HCT116 (cell line): Measurements from ENCODE around the gene HOXA13. TPM values are rescaled to one million over a fixed set of nuclear protein-coding genes. Genes with fewer than 3 reads are reported as not detected.
A peak's percentile ranks its signal among the peaks of the same experiment; 100 is the strongest.

ENCODE experiments used
- ATAC-seq: fragments of 200-7000 bp; cut with Tn5 transposase; 2 replicates; pipeline ENCODE4 v1.9.1; 2020; ENCODE audit warnings: mild to moderate bottlenecking, moderate library complexity
- BruUV-seq: library from RNA; stranded (reverse); fragments of 400-500 nt; replicated peaks from 2 replicates; lab custom pipeline; 2021; lab: Mats Ljungman, UMichigan
- CTCF ChIA-PET: fragments of 300-600 bp; sonication (Branson Sonifier 250); formaldehyde crosslinking; loops from one replicate; lab custom pipeline; 2021; ENCODE audit warnings: antibody characterized with exemption; lab: Charles Lee
- POLR2A ChIA-PET: fragments of 300-600, 350-600 bp; sonication (Branson Sonifier 250); formaldehyde crosslinking; loops from one replicate; lab custom pipeline; 2021; ENCODE audit warnings: antibody characterized with exemption; lab: Charles Lee
- RAD21 ChIA-PET, 2 experiments: fragments of 300-600 bp; sonication (Branson Sonifier 250); formaldehyde crosslinking; loops; one replicate each; lab custom pipeline; 2023; ENCODE audit warnings: low total read pairs in 2 of 2; ENCODE audit not compliant: uncharacterized antibody in 2 of 2, unreplicated experiment in 2 of 2, low non-redundant PET in 1 of 2; lab: Charles Lee
- DNase-seq: peaks from one replicate; pipeline ENCODE4 v3.0.0-alpha.2; 2010; ENCODE audit warnings: low read depth, low spot score
- H2AFZ ChIP-seq: fragments of 200-600 bp; shearing (Covaris generic), sonication (generic); 2 replicates; pipeline ENCODE4 v1.6.1; 2017; ENCODE audit warnings: low read depth, mixed run types, mixed read lengths, antibody characterized with exemption, low read length; ENCODE audit not compliant: poor library complexity, severe bottlenecking
- H3K27ac ChIP-seq: 2 replicates; pipeline ENCODE4 v1.5.1; 2012; ENCODE audit warnings: low read depth, low read length
- H3K27me3 ChIP-seq: fragments of 200-600 bp; sonication (generic); 2 replicates; pipeline ENCODE4 v1.6.1; 2016; ENCODE audit warnings: mixed run types, low read length, mixed read lengths; ENCODE audit not compliant: insufficient read depth
- H3K36me3 ChIP-seq, 2 experiments: fragments of 200-500 bp in 1 of 2; fragments of 200-600 bp in 1 of 2; sonication (Bioruptor generic) in 1 of 2; sonication (generic) in 1 of 2; 2 replicates each; pipeline versions ENCODE4 v1.5.1 to v1.6.1; 2014 to 2016; ENCODE audit warnings: low read length in 2 of 2, inconsistent platforms in 1 of 2, mixed read lengths in 1 of 2, mixed run types in 1 of 2; ENCODE audit not compliant: insufficient read depth in 2 of 2, control insufficient read depth in 1 of 2
- H3K4me1 ChIP-seq, 2 experiments: fragments of 200-600 bp in 1 of 2; sonication (generic) in 1 of 2; 2 replicates each; pipeline versions ENCODE4 v1.5.1 to v1.6.1; 2012 to 2017; ENCODE audit warnings: low read length in 2 of 2, inconsistent platforms in 1 of 2, mild to moderate bottlenecking in 1 of 2, mixed read lengths in 1 of 2, mixed run types in 1 of 2, moderate library complexity in 1 of 2; ENCODE audit not compliant: insufficient read depth in 2 of 2, control insufficient read depth in 1 of 2
- H3K4me2 ChIP-seq: fragments of 200-600 bp; sonication (generic); 2 replicates; pipeline ENCODE4 v1.6.1; 2017; ENCODE audit warnings: mixed run types, low read length, mixed read lengths
- H3K4me3 ChIP-seq, 2 experiments: fragments of 200-600 bp in 1 of 2; sonication (generic) in 1 of 2; replicated peaks in 1 of 2; 2 replicates each; pipeline ENCODE4 v1.5.1; 2011 to 2016; ENCODE audit warnings: low read length in 2 of 2, control low read depth in 1 of 2, low read depth in 1 of 2, mild to moderate bottlenecking in 1 of 2, mixed read lengths in 1 of 2, mixed run types in 1 of 2
- H3K79me2 ChIP-seq: fragments of 200-600 bp; sonication (generic); 2 replicates; pipeline ENCODE4 v1.6.1; 2017; ENCODE audit warnings: mild to moderate bottlenecking, mixed run types, low read length, moderate library complexity, mixed read lengths; ENCODE audit not compliant: insufficient read depth
- H3K9ac ChIP-seq: fragments of 200-600 bp; sonication (generic); 2 replicates; pipeline ENCODE4 v1.6.1; 2016; ENCODE audit warnings: low read length, mixed read lengths
- H3K9me2 ChIP-seq: fragments of 200-600 bp; sonication (generic), shearing (Covaris generic); 2 replicates; pipeline ENCODE4 v1.6.1; 2017; ENCODE audit warnings: mixed run types, mild to moderate bottlenecking, moderate library complexity; ENCODE audit not compliant: insufficient read depth
- H3K9me3 ChIP-seq, 2 experiments: fragments of 200-500 bp in 1 of 2; fragments of 200-600 bp in 1 of 2; sonication (Bioruptor generic) in 1 of 2; sonication (generic) in 1 of 2; 2 replicates each; pipeline ENCODE4 v1.6.1; 2014 to 2017; ENCODE audit warnings: low read length in 2 of 2, mixed read lengths in 2 of 2, inconsistent platforms in 1 of 2, low read depth in 1 of 2, mild to moderate bottlenecking in 1 of 2, mixed run types in 1 of 2, moderate library complexity in 1 of 2; ENCODE audit not compliant: control insufficient read depth in 1 of 2, insufficient read depth in 1 of 2
- H4K20me1 ChIP-seq: fragments of 200-600 bp; sonication (generic), shearing (Covaris generic); 2 replicates; pipeline ENCODE4 v1.6.1; 2017; ENCODE audit warnings: mixed run types, mild to moderate bottlenecking, moderate library complexity; ENCODE audit not compliant: insufficient read depth
- ATF3 ChIP-seq: IDR thresholded peaks from 2 replicates; pipeline ENCODE4 v1.6.1; 2012
- CBX3 ChIP-seq: IDR thresholded peaks from 2 replicates; pipeline ENCODE4 v1.6.1; 2012; ENCODE audit warnings: low read depth
- EZH2 ChIP-seq: fragments of 200-600 bp; sonication (generic); IDR thresholded peaks from 2 replicates; pipeline ENCODE4 v1.6.1; 2017; ENCODE audit warnings: antibody characterized with exemption, mixed run types
- MAX ChIP-seq: IDR thresholded peaks from 2 replicates; pipeline ENCODE4 v1.6.1; 2012
- REST ChIP-seq: IDR thresholded peaks from 2 replicates; pipeline ENCODE4 v1.6.1; 2012; ENCODE audit warnings: low read depth
- SRF ChIP-seq: IDR thresholded peaks from 2 replicates; pipeline ENCODE4 v1.6.1; 2012; ENCODE audit warnings: low read depth
- ZFX ChIP-seq: fragments of 450-650 bp; IDR thresholded peaks from 2 replicates; pipeline ENCODE4 v1.6.1; 2017
- intact Hi-C: fragments of 100-400 bp; cut with micrococcal nuclease; formaldehyde crosslinking; loops from 2 replicates; pipeline ENCODE4 v1.10.0; 2022
- total RNA-seq: library from RNA; stranded (reverse); gene quantifications from one replicate; pipeline ENCODE4 v1.2.1, GENCODE V29; 2021; ENCODE audit not compliant: unreplicated experiment
- TF ChIP-seq, protein P1 (sequence below), 3 experiments: fragments of 200-600 bp in 1 of 3; sonication (generic) in 1 of 3; IDR thresholded peaks in 2 of 3; conservative IDR thresholded peaks in 1 of 3; 2 replicates each; pipeline ENCODE4 v1.5.1; 2012 to 2017; ENCODE audit warnings: low read depth in 2 of 3, low read length in 2 of 3, antibody characterized with exemption in 1 of 3, borderline replicate concordance in 1 of 3, control low read depth in 1 of 3, mild to moderate bottlenecking in 1 of 3, mixed read lengths in 1 of 3, mixed run types in 1 of 3, moderate library complexity in 1 of 3; ENCODE audit not compliant: insufficient read depth in 1 of 3

The HOXA13 gene
- total RNA-seq, 1 experiment from 2014 or later: 3.6 TPM

- H3K79me2 ChIP-seq: peaks cover 45% of the 10 kb centered on the region
- peak within 1 kb of the TSS; percentile 95 for H3K4me2 ChIP-seq
- TF ChIP-seq, protein P1, sequence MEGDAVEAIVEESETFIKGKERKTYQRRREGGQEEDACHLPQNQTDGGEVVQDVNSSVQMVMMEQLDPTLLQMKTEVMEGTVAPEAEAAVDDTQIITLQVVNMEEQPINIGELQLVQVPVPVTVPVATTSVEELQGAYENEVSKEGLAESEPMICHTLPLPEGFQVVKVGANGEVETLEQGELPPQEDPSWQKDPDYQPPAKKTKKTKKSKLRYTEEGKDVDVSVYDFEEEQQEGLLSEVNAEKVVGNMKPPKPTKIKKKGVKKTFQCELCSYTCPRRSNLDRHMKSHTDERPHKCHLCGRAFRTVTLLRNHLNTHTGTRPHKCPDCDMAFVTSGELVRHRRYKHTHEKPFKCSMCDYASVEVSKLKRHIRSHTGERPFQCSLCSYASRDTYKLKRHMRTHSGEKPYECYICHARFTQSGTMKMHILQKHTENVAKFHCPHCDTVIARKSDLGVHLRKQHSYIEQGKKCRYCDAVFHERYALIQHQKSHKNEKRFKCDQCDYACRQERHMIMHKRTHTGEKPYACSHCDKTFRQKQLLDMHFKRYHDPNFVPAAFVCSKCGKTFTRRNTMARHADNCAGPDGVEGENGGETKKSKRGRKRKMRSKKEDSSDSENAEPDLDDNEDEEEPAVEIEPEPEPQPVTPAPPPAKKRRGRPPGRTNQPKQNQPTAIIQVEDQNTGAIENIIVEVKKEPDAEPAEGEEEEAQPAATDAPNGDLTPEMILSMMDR (IDR thresholded peaks at IDR 0.05 in 2 of 3, conservative IDR thresholded peaks at IDR 0.05 in 1 of 3; ENCODE audit: borderline replicate concordance in 1 of 3, insufficient read depth in 1 of 3, low read depth in 2 of 3, low read length in 2 of 3): no peak
- no peak for TF ChIP-seq REST
- TF ChIP-seq ZFX: no peak
- TF ChIP-seq SRF: no peak
- no peak for TF ChIP-seq MAX
- no peak for TF ChIP-seq CBX3
- TF ChIP-seq ATF3: no peak
- no peak for TF ChIP-seq EZH2
- ChIA-PET CTCF (no interaction called here), RAD21 (interaction anchor here in 1 of 2 experiments (0.6 kb wide), 1 partner anchor 14 kb away, joined by 3 read pairs; no protein-coding TSS in a partner anchor), POLR2A (no interaction called here)
- H3K9me2 ChIP-seq: no peaks in the 10 kb centered on the region
- no peak within 1 kb of the TSS for H2AFZ ChIP-seq
- H3K4me1 ChIP-seq: peaks cover 18 to 49% of the 10 kb centered on the region in 2 experiments
- DNase-seq (no peak), ATAC-seq (peak; percentile 2; the same call in 1 of the 2 replicates)
- intact Hi-C loops: no loop called here
- H4K20me1 ChIP-seq: no peaks in the 10 kb centered on the region
- H3K4me3 ChIP-seq: peak within 1 kb of the TSS; percentile 40 to 71
- no peaks in the 10 kb centered on the region for H3K27me3 ChIP-seq
- no TSS peak for BruUV-seq
- H3K27ac ChIP-seq: peak within 1 kb of the TSS; percentile 82
- H3K9ac ChIP-seq: peak within 1 kb of the TSS; percentile 74
- H3K9me3 ChIP-seq: no peaks in the 10 kb centered on the region
- H3K36me3 ChIP-seq: peaks cover 6 to 12% of the 10 kb centered on the region in 2 experiments; a peak in 2 of 4 replicates
Measured at GRCh38 chr7:27147199-27148030, 52.5 kb downstream of the HOXA13 start, which contains the start of gene HOXA6. HOXA6 (minus strand) TSS chr7:27147774; CDS start chr7:27147749, 25 bp downstream.
